ENCODE data around the gene CIBAR2.

- TF ChIP-seq CTCF (IDR thresholded peaks at IDR 0.05) (no peak), POLR2A (IDR thresholded peaks at IDR 0.05) (no peak)
Measured at GRCh38 chr16:85126705-85127378, 14.6 kb upstream of the CIBAR2 start.
